IPS-18c (cell line): ENCODE results near the gene FBXW8.

Experiments
- H3K4me3 ChIP-seq: 2 replicates; pipeline ENCODE4 v1.7.0; 2013; ENCODE audit warnings: low read depth, mild to moderate bottlenecking, low read length, moderate library complexity; ENCODE audit not compliant: insufficient read depth
- H3K9me3 ChIP-seq: one replicate; pipeline ENCODE4 v1.6.1; 2013; ENCODE audit warnings: mild to moderate bottlenecking, low read length, moderate library complexity; ENCODE audit not compliant: control insufficient read depth, insufficient read depth

The FBXW8 gene

DNA sequence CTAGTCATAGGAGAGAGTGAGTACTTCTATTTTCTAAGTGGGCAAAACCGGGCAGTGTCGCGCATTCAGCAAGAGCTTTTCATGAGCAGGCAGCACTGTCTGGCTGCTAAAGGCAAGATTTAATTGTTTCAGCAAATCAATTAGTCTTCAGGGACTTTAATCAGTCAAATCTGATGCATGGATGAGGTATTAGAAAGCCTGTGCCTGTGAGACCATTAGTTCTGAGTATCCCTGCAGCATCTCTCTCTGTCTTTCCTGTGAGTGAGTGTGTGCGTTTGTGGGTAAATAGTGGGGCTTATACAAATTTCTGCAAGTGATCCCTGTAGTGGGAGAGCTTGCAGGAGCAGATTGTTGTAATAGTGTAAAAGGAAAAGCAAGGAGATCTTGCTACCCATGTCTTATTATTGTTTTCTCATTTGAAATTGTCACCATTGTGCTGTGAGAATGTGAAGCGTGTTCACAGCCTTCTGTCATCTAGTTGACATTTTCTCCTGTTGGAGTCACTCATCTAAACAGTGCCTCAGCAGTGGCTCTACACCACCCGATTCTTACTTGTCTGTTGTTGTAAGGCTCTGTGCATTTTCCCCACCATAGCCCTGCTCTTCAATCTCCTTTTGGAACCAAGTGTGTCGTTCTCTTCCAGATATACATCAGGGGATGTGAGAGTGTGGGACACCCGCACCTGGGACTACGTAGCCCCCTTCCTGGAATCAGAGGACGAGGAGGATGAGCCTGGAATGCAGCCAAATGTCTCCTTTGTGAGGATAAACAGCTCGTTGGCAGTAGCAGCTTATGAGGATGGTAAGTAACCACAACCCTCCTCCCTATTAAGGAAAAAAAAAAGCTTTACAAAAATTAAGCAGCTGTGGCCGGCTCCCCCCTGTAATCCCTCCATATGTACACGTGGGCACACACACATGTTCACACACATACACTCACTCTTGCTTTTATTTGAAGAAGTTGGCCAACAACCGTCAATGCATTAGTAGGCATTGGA is 53.6 kb downstream of the FBXW8 start:
- no peaks in the 10 kb centered on the region for H3K9me3 ChIP-seq
- no peak overlapping the region for H3K4me3 ChIP-seq

DNA sequence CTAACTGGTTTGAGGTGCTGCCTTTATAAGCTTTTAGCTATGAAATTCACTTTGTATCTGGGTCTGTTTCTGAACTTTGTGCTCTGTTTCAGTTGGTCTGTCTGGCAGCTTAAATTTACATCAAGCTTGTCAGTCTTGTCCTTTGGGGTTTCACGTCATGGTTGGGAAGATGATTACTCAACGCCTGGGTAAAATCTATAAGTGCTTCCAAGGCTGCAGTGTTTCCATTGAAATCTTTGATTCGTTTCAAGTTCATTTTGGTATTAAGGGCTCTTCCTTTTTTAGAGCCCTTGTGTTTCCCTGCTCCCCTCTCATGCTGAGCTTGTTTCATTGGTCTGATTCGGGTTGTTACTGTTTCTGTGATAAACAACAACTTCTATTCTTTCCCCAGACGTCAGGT is 58.2 kb downstream of the FBXW8 start:
- H3K4me3 ChIP-seq = no peak overlapping the region
- H3K9me3 ChIP-seq = no peaks in the 10 kb centered on the region

DNA sequence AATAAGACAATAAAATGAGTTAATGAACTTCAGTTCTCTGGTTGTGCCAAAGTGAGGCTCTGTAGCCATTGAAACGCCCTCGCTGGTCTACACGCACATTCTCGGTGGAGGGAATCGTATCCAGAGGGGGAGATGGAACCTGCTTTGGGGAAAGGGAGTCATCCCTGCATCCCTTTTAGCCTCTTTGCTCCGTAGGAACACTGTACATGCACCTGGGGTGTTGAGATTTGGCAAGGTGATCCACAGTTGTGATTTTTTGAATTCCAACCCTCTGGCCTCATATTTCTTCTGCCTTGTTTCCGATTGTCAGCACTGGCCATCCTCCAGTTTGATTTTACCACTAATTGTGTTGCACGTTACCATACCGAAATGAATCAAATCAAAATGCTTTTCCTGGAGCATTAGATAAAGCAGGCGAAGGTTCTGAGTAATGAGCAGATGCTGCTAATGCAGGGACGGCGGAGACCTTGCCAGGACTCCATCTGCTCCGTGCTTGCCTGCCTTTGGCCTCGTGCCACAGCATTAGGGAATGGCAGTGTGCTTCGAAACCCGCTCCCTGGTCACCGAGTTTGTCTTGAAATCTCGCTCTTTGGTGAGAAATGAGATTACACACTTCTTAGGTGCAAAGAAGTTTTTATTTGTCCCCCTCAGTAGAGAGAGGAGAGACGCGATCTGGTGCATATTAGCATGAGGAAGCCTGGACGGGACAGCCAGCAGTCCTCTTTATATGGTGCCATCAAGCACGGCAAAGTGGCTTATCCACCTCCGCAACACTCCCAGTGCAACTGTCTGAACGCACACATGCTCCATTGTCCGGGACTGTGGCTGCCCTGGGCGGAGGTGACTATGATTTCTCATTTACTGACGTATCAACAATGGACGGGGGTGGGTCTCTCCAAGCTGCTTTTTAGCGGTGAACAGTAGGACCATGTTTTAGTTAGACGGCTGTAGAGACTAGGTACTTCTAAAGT is 59.1 kb downstream of the FBXW8 start:
- Histone ChIP-seq H3K4me3 (no peak overlapping the region), H3K9me3 (no peaks in the 10 kb centered on the region)

DNA sequence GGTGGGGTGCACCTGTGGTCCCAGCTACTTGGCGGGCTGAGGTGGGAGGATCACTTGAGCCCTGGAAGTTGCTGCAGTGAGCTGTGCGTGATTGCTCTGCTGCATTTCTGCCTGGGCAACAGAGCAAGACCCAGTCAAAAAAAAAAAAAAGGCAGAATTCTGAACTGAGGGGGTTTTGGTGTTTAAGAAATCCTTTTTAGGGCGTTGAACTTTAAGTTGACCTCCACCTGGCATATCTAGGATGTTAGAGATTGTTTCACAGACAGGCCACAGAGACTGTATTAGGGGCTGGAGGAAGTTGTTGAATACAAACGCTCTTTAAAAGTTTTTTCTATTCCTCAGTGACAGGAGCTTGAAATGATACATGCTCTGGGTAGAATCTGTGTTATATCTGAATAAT is 60.5 kb downstream of the FBXW8 start:
- H3K9me3 ChIP-seq = no peaks in the 10 kb centered on the region

DNA sequence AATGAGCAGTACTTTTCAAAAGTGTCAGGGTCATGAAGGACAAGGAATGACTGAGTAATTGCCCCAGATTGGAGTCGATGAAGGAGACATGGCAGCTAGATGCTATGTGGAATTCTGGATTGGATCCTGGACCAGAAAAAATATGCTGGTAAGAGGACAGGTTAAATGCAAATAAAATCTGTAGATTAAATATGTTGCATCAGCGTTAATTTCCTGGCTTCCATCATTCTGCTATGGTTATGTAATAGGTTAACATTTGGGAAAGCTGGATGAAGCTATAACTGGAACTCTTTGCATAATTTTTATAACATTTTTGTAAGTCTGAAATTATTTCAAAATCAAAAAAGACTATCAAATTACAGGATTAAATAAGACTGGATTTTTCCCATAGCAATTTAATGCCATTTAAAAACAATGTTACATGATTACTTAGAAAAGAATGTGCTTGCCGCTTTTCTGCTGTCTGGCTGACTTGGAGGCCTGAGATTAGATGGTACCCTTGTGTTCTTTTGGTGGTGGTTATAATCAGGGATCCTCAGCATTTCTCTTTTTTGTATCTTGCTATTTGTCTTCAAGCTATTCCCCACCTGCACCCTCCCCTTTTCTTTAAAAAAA is 65.1 kb downstream of the FBXW8 start:
- no peak overlapping the region for H3K4me3 ChIP-seq
- H3K9me3 ChIP-seq = no peaks in the 10 kb centered on the region

More for the DNA sequence above, 60.5 kb downstream of the FBXW8 start:
- H3K4me3 ChIP-seq = no peak overlapping the region

DNA sequence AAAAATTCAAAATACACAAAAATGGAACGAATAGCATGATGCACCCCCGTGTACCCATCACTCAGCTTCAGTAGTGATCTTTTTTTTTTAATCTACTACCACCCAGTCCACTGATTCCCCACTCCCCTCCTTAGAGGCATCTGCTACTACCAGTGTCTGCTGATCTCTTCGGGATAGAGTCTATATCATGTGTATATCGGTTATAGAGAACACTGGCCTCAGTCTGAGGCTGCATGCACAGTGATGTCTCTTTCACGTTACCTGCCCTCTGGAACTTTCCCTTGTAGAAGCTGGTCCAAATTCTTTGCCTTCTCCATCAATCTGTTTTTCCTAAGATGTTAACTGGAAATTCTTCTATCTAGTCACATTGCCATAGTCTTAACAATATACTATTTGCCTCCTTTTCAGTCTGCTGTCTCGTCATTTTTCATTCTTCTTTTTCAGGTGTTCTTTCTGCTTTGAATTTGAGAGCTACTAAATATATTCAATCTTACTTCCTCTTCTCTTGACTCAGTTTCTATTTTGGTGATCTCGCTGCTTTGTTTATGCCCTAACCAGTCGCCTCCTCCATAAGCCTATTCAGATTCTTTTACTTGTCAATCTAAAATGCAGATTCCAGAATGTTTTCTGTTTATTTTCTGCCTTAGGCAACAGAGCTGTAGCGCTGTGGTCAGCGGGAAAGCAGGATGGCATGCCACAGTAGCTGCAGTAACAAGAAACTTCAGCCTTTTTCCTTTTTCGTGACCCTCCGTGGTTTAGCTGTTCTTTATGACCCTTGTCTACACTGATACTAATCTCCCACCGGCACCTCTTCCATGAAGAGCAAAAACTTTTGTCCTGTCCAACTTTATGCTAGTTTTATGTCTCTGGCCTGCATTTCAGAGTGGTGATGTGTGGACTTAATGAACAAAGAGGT is 67.0 kb downstream of the FBXW8 start:
- no peaks in the 10 kb centered on the region for H3K9me3 ChIP-seq
- H3K4me3 ChIP-seq = no peak overlapping the region

DNA sequence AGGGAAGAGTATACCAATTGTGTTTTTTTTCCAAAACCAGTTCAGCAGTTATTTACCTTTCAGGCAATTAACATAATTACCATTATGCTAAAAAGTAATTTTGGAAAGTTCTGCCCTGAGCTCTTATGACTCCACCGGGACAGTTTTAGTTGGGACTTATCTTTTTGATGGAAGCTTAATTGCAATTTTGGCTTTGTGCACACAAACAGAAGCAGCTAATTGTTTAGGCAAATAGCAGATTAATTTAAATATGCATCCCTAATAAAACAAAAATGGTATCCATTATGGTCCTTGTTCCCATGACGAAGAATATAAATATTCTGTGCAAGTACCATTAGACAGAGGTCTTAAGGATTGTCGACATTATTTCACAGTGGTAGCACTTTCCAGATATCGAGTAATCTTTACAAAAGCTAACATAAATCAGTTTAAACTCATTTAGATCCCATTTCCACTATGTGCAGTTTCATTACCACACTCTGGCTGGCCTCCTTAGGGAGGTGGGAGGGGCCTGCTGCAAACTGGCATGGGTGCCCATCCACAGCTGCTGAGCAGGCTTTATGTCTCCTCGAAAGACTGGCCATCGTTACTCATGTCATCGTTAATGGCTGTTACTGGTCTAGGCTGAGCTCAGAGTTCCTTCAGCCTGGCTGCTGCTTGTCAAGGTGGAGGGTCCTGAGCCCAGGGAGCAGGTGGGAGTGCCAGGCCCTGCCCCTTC is 68.2 kb downstream of the FBXW8 start:
- Histone ChIP-seq H3K9me3 (no peaks in the 10 kb centered on the region), H3K4me3 (no peak overlapping the region)

DNA sequence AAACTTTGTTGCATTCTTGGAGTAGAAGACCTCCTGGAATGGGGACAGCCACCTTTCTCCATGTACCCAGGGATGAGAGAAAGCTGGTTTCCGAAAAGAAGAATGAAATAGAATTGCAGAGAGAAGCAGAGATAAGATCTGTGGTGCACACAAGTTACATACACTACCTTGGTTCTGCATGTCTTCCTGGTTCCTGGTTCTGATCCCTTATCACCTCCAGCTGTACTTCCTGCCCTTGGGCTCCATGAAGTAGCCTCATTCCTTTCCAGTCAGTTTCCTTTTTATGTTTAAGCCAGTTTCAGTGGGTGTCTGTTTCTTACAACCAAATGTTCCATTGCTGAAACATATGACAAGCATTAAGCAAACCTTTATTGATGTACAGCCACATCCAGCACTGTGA is 69.3 kb downstream of the FBXW8 start:
- no peaks in the 10 kb centered on the region for H3K9me3 ChIP-seq

DNA sequence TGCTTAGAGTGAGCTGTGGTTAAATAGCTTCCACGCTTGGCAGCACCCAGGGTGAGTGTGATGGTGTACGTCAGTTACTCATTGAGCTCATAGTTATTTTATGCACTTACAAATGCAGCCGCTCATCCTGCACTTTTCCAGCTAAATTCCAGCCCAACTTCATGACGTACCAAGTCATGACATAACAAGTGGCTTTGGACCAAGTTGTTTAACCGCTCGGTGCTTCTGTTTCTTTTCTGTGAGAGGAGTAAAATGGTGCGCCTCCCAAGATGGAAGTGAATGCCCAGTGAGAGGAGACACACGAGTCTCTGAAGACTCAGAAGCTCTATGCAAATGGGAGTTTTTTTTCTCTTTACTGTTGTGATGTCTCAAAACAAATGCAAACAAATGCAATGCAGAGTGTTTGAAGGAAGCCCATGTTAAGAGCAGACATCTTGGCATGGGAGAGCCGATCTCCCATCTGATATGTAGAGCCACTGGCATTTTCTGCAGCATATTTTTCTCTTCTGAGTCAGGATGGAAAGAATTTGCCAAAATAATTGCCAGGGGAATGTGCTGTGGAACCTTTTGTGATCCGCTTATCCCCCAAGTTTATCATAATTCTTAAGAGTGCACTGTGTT is 72.2 kb downstream of the FBXW8 start:
- no peak overlapping the region for H3K4me3 ChIP-seq
- H3K9me3 ChIP-seq = no peaks in the 10 kb centered on the region

More for the DNA sequence above, 69.3 kb downstream of the FBXW8 start:
- H3K4me3 ChIP-seq = no peak overlapping the region

DNA sequence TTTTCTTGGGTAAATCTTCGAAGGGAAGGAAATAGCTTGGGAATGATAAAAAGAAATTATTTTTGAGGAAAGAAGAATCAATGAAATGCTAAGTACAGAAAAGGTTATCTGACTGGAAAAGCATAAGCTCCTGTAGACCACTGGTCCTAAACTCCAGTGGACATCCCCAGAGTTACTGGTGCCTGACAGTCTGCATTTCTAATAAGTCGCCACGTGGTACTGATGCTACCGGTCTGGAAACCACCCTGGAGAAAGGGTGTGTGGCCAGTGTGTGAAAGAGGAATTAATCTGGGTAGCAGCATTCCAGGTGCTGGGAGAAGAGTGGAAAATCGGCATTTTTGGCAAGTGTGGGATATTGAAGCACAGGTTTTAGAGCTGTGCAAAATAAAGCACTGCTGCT is 73.3 kb downstream of the FBXW8 start:
- Histone ChIP-seq H3K9me3 (no peaks in the 10 kb centered on the region), H3K4me3 (no peak overlapping the region)

DNA sequence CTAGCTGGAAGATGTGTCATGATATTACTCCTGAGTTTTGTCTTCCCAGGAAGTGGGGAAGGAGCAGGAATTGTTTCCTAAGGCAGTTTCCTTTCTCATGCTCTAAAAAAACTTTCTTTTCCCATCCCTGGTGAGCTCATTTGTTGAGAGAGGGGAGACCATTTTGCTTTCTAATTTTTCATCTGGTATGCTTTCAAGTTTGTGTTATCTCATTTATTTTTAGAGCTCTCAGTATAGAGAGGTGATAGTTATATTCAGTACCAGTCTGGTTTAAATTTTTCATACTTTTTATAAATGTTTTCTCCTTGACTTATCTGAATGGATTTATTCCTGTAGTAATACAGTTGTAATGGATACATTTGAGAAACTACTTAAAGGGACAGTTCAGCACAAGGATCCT is 79.6 kb downstream of the FBXW8 start:
- Histone ChIP-seq H3K4me3 (no peak overlapping the region), H3K9me3 (no peaks in the 10 kb centered on the region)

DNA sequence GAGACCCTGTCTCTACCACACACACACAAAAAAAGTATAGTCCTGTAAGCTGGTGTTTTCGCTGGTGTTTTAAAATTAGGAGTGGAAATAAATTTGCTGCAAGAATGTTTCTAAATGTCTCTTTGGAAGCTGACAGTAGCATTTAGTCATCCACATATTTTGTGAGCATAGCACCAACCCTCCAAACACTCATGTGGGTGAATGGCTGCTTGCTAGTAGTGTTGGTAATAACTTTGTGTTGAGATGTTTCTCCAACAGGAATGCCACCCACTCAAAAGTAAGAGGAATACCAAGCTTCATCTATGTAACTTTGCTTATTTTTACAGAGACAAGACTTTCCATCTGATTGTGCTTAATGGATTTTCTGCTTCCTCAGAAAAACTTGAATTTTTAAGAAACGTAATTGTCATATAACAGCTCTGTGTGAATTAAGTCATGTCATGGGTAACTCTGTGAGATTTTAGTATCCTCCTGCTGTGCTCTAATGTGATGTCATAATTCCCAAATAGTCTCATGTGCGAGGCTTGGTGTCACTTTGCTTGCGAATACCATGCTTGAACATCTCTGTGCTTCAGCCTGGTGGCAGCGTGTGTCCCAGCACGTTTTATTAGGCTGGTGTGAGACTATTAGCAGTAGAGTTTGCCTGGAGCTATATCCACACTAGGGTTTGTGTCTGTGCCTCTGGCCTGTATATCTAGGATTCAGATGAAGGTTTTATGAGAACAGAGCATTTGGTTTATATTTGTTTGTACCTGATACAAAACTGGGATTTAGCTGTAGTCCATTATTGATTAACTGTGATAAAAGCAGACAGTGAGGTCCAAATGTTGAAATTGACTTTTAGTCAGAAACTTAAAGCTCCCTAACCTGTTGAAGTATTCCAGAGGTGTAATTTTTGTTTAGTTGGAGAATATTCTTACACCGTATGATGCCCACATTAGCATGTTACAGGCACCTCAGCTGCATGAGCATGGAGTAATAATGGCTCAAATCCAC is 80.5 kb downstream of the FBXW8 start:
- Histone ChIP-seq H3K4me3 (no peak overlapping the region), H3K9me3 (no peaks in the 10 kb centered on the region)

DNA sequence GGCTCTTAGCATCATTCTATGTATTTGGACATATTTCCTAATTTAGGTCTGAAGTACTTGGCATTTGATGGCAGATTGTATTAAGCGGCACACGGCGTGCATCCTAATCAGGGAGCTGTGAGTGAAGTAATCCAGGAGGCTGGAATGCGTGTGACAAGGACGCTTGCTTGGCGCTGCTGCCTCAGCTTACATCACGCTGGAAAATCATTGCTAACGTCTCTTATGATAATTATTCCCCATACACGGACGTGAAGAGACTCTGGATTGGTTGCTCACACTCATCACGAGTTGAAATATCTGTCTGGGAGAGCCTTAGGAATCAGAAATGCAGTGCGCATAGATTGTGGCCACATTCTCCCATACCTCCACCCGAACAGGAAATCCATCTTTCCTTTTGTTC is 85.3 kb downstream of the FBXW8 start:
- H3K4me3 ChIP-seq = no peak overlapping the region
- no peaks in the 10 kb centered on the region for H3K9me3 ChIP-seq

DNA sequence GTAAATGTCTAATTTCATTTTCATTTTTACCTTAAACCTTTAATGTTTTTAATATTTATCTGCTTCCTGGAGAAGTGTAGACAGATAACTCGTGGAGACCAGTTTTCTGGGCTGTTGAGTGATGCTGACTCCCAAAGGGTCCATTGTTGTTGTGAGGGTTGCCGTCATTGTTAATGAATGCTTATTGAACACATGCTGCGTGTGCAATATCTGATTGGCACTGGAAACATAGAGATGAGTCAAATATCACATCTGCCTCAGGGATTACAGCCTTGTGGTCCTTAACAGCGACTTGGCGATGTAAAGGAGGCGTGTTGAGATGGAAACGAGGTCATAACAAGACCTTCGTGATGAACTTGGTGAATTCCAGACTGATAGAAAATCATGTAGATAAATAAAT is 85.9 kb downstream of the FBXW8 start:
- H3K9me3 ChIP-seq = no peaks in the 10 kb centered on the region
- H3K4me3 ChIP-seq = no peak overlapping the region

DNA sequence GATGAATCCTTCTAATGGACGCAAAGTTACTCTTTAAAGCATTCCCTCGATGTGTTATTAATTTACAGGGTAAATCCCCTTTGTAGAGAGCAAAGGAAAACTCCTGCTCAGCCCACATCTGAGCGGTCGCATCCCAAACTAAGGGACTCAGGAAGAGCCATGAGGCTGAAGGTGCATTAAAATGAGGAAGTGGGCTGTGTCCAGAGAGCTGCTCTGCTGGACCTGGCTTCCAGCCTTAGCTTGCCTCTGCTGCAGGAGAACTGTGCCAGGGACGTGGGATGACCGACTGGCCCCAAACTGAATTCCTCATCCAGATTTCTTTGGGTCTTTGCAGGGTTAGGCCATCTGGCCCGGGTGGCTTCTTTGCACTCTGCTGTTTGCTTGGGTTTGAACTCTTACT is 88.3 kb downstream of the FBXW8 start:
- no peaks in the 10 kb centered on the region for H3K9me3 ChIP-seq
- no peak overlapping the region for H3K4me3 ChIP-seq
